HG02973 (cell line): ENCODE measurements around the gene KRT14.
"Not testable (repeated sequence)": the region's sequence is repeated elsewhere in the genome, so short reads cannot be mapped to it uniquely, and the experiment has no call there.

ENCODE experiments used
- ATAC-seq: cut with Tn5 transposase; IDR thresholded peaks from one replicate; pipeline ENCODE4 v1.9.1; 2021; ENCODE audit warnings: moderate library complexity; ENCODE audit not compliant: unreplicated experiment

The KRT14 gene

GRCh38 chr17:41580244-41580575, 6.5 kb downstream of the KRT14 start:
- ATAC-seq = no peak

GRCh38 chr17:41579484-41580243, 7.0 kb downstream of the KRT14 start:
- no peak for ATAC-seq

- no peak for ATAC-seq
These were observed 7.7 kb downstream of the KRT14 start for GRCh38 chr17:41578971-41579370.

- ATAC-seq = no peak
These were observed 8.2 kb downstream of the KRT14 start for GRCh38 chr17:41578538-41578937.

GRCh38 chr17:41576740-41577139, 10.0 kb downstream of the KRT14 start:
- ATAC-seq = not testable (repeated sequence)

GRCh38 chr17:41575336-41575735, 11.4 kb downstream of the KRT14 start:
- ATAC-seq = no peak

GRCh38 chr17:41571561-41572434, 14.9 kb downstream of the KRT14 start, which contains the start of gene KRT9:
Gene KRT9 (minus strand): TSS chr17:41572059. CDS start chr17:41571992, 67 bp downstream.
- no peak for ATAC-seq

- no peak for ATAC-seq
These were observed 19.4 kb downstream of the KRT14 start for GRCh38 chr17:41567317-41567716.

- ATAC-seq = no peak
These were observed 21.4 kb downstream of the KRT14 start for GRCh38 chr17:41565338-41565737.

- ATAC-seq = no peak
These were observed 23.0 kb downstream of the KRT14 start for GRCh38 chr17:41563607-41564170.

- ATAC-seq = no peak
These were observed 25.1 kb downstream of the KRT14 start for GRCh38 chr17:41561554-41561953.

- ATAC-seq = no peak
These were observed 27.1 kb downstream of the KRT14 start for GRCh38 chr17:41559548-41559947.

GRCh38 chr17:41556931-41557330, 29.8 kb downstream of the KRT14 start:
- ATAC-seq = no peak

- ATAC-seq = no peak
These were observed 30.4 kb downstream of the KRT14 start for GRCh38 chr17:41556306-41556705.

GRCh38 chr17:41555105-41555887, 31.4 kb downstream of the KRT14 start:
- no peak for ATAC-seq

GRCh38 chr17:41553987-41554680, 32.6 kb downstream of the KRT14 start:
- ATAC-seq = no peak

- ATAC-seq = no peak
These were observed 33.5 kb downstream of the KRT14 start for GRCh38 chr17:41553176-41553575.

GRCh38 chr17:41552455-41552854, 34.2 kb downstream of the KRT14 start:
- no peak for ATAC-seq

GRCh38 chr17:41551365-41551764, 35.3 kb downstream of the KRT14 start:
- no peak for ATAC-seq

- ATAC-seq = no peak
These were observed 37.1 kb downstream of the KRT14 start for GRCh38 chr17:41549596-41550039.
